ENCODE measurements around the gene R3HCC1L.

- TF ChIP-seq CTCF (IDR thresholded peaks at IDR 0.05) (no peak), EZH2 (IDR thresholded peaks at IDR 0.05; ENCODE audit: borderline replicate concordance, insufficient read depth, low read depth, low read length, poor library complexity, severe bottlenecking) (no peak)
Observed at GRCh38 chr10:98240524-98240923, 106.1 kb downstream of the R3HCC1L start.
